SK-N-SH (cell line): ENCODE results near the gene CCDC149. TPM values are rescaled to one million over a fixed set of nuclear protein-coding genes. Genes with fewer than 3 reads are reported as not detected.

ENCODE experiments used
- CTCF ChIA-PET: fragments of 300-600, 350-600 bp; formaldehyde crosslinking; extraction: SDS; loops from one replicate; lab custom pipeline; 2021; lab: Yijun Ruan, JAX
- POLR2A ChIA-PET: fragments of 350-600 bp; sonication (Branson Sonifier 250); formaldehyde crosslinking; extraction: SDS; loops from one replicate; lab custom pipeline; 2020; ENCODE audit warnings: antibody characterized with exemption, inconsistent platforms; lab: Yijun Ruan, JAX
- DNase-seq: peaks from one replicate; pipeline ENCODE4 v3.0.0; 2012
- H2AFZ ChIP-seq: fragments of 200-600 bp; sonication (generic); 2 replicates; pipeline ENCODE4 v1.8.1; 2016; ENCODE audit warnings: antibody characterized with exemption, mild to moderate bottlenecking, low read depth
- H3F3A ChIP-seq: fragments of 200-600 bp; sonication (generic); replicated peaks from 2 replicates; pipeline ENCODE3; 2016; ENCODE audit warnings: antibody characterized with exemption, mild to moderate bottlenecking; ENCODE audit not compliant: insufficient read depth
- H3K27ac ChIP-seq, 2 experiments: fragments of 200-500 bp in 1 of 2; fragments of 200-600 bp in 1 of 2; sonication (Bioruptor generic) in 1 of 2; sonication (generic), shearing (Covaris generic) in 1 of 2; 2 replicates each; pipeline versions ENCODE4 v1.5.1 to v1.6.1; 2014 to 2016; ENCODE audit warnings: low read depth in 2 of 2, inconsistent platforms in 1 of 2, low read length in 1 of 2, mild to moderate bottlenecking in 1 of 2, mixed read lengths in 1 of 2
- H3K27me3 ChIP-seq: fragments of 200-600 bp; sonication (generic), shearing (Covaris generic); 2 replicates; pipeline ENCODE4 v1.6.1; 2016; ENCODE audit warnings: mixed run types; ENCODE audit not compliant: insufficient read depth
- H3K36me3 ChIP-seq, 2 experiments: fragments of 200-500 bp in 1 of 2; fragments of 200-600 bp in 1 of 2; sonication (Bioruptor generic) in 1 of 2; sonication (generic) in 1 of 2; replicated peaks in 1 of 2; 2 replicates each; pipeline versions ENCODE3 to v1.5.1; 2014 to 2016; ENCODE audit warnings: low read length in 1 of 2, mild to moderate bottlenecking in 1 of 2; ENCODE audit not compliant: insufficient read depth in 2 of 2, control insufficient read depth in 1 of 2
- H3K4me1 ChIP-seq, 2 experiments: fragments of 200-500 bp in 1 of 2; fragments of 200-600 bp in 1 of 2; sonication (Bioruptor generic) in 1 of 2; sonication (generic), shearing (Covaris generic) in 1 of 2; 2 replicates each; pipeline versions ENCODE4 v1.5.1 to v1.6.1; 2014 to 2016; ENCODE audit warnings: low read depth in 1 of 2, low read length in 1 of 2, mixed run types in 1 of 2; ENCODE audit not compliant: insufficient read depth in 2 of 2, control insufficient read depth in 1 of 2
- H3K4me2 ChIP-seq: fragments of 200-600 bp; sonication (generic), shearing (Covaris generic); 2 replicates; pipeline ENCODE4 v1.6.1; 2017; ENCODE audit warnings: mixed run types
- H3K4me3 ChIP-seq, 2 experiments: fragments of 200-500 bp in 1 of 2; fragments of 200-600 bp in 1 of 2; sonication (Bioruptor generic) in 1 of 2; sonication (generic), shearing (Covaris generic) in 1 of 2; 2 replicates each; pipeline versions ENCODE4 v1.5.1 to v1.8.1; 2014 to 2016; ENCODE audit warnings: low read depth in 2 of 2, inconsistent platforms in 1 of 2, low read length in 1 of 2, mild to moderate bottlenecking in 1 of 2, mixed read lengths in 1 of 2, moderate library complexity in 1 of 2
- H3K79me2 ChIP-seq: fragments of 200-600 bp; sonication (generic); 2 replicates; pipeline ENCODE4 v1.8.1; 2017; ENCODE audit warnings: mild to moderate bottlenecking; ENCODE audit not compliant: insufficient read depth
- H3K9ac ChIP-seq: fragments of 200-600 bp; sonication (generic); 2 replicates; pipeline ENCODE4 v1.6.1; 2017; ENCODE audit warnings: mixed run types
- H3K9me2 ChIP-seq: fragments of 200-600 bp; sonication (generic); 2 replicates; pipeline ENCODE4 v1.6.1; 2017; ENCODE audit warnings: mixed run types
- H3K9me3 ChIP-seq: fragments of 200-600 bp; sonication (generic); 2 replicates; pipeline ENCODE4 v1.6.1; 2017; ENCODE audit warnings: mixed run types, mild to moderate bottlenecking, moderate library complexity
- H4K20me1 ChIP-seq: fragments of 200-600 bp; sonication (generic); 2 replicates; pipeline ENCODE4 v1.6.1; 2017; ENCODE audit warnings: mild to moderate bottlenecking, mixed run types; ENCODE audit not compliant: insufficient read depth
- CHD2 ChIP-seq: fragments of 150-350 bp; IDR thresholded peaks from 2 replicates; pipeline ENCODE4 v1.6.1; 2018; ENCODE audit warnings: low read length; ENCODE audit not compliant: partially characterized antibody
- GATA2 ChIP-seq: sonication (generic); formaldehyde crosslinking; IDR thresholded peaks from 2 replicates; pipeline ENCODE4 v1.5.0; 2020; ENCODE audit warnings: mild to moderate bottlenecking, missing genetic modification reagents
- JUND ChIP-seq: IDR thresholded peaks from 2 replicates; pipeline ENCODE4 v1.4.0; 2012
- MEF2A ChIP-seq: IDR thresholded peaks from 2 replicates; pipeline ENCODE4 v1.4.0; 2012; ENCODE audit warnings: low read depth, borderline replicate concordance
- MXI1 ChIP-seq: IDR thresholded peaks from 2 replicates; pipeline ENCODE4 v1.6.1; 2012; ENCODE audit warnings: mild to moderate bottlenecking, low read depth, low read length, improper control_type of control experiment
- NRF1 ChIP-seq: IDR thresholded peaks from 2 replicates; pipeline ENCODE4 v1.6.1; 2012; ENCODE audit warnings: low read depth, mild to moderate bottlenecking, low read length
- RFX5 ChIP-seq: IDR thresholded peaks from 2 replicates; pipeline ENCODE4 v1.6.1; 2012; ENCODE audit warnings: mild to moderate bottlenecking, improper control_type of control experiment, low read length
- RXRA ChIP-seq: IDR thresholded peaks from 2 replicates; pipeline ENCODE4 v1.4.0; 2012; ENCODE audit warnings: low read depth, mild to moderate bottlenecking, borderline replicate concordance
- SIN3A ChIP-seq: IDR thresholded peaks from 2 replicates; pipeline ENCODE4 v1.6.1; 2012; ENCODE audit warnings: low read depth, mild to moderate bottlenecking, low read length, moderate library complexity, borderline replicate concordance
- TAF1 ChIP-seq: IDR thresholded peaks from 2 replicates; pipeline ENCODE4 v1.6.1; 2012; ENCODE audit warnings: low read depth, mild to moderate bottlenecking, low read length, moderate library complexity, borderline replicate concordance
- TCF12 ChIP-seq: IDR thresholded peaks from 2 replicates; pipeline ENCODE4 v1.4.0; 2012
- WGBS: methylation state at CpG from one replicate; pipeline ENCODE4 v1.1.6; 2017; ENCODE audit warnings: low lambda C conversion rate; 5-methylcytosine and 5-hydroxymethylcytosine counted together
- polyA plus RNA-seq, 3 experiments: library from polyadenylated mRNA; depleted of rRNA; stranded (reverse); fragments of >200 nt; gene quantifications; 2 replicates each; pipeline ENCODE4 v1.2.3, GENCODE V29; 2012
- TF ChIP-seq, protein P1 (sequence below): IDR thresholded peaks from 2 replicates; pipeline ENCODE4 v1.6.1; 2012; ENCODE audit warnings: mild to moderate bottlenecking, low read depth, low read length, moderate library complexity
- TF ChIP-seq, protein P2 (sequence below): IDR thresholded peaks from 2 replicates; pipeline ENCODE4 v1.4.0; 2012; ENCODE audit warnings: low read depth
- TF ChIP-seq, protein P3 (sequence below): IDR thresholded peaks from 2 replicates; pipeline ENCODE4 v1.4.0; 2012; ENCODE audit warnings: low read depth, borderline replicate concordance
- TF ChIP-seq, protein P4 (sequence below): fragments of 200-600 bp; sonication (generic); IDR thresholded peaks from 2 replicates; pipeline ENCODE4 v1.6.1; 2017; ENCODE audit warnings: antibody characterized with exemption, mild to moderate bottlenecking, moderate library complexity
- TF ChIP-seq, protein P5 (sequence below): IDR thresholded peaks from 2 replicates; pipeline ENCODE4 v1.4.0; 2012; ENCODE audit warnings: low read depth, borderline replicate concordance

Gene CCDC149
- polyA plus RNA-seq, 1 of the 3 experiments (the other 2 are of a cell fraction) = 5.5 TPM

DNA sequence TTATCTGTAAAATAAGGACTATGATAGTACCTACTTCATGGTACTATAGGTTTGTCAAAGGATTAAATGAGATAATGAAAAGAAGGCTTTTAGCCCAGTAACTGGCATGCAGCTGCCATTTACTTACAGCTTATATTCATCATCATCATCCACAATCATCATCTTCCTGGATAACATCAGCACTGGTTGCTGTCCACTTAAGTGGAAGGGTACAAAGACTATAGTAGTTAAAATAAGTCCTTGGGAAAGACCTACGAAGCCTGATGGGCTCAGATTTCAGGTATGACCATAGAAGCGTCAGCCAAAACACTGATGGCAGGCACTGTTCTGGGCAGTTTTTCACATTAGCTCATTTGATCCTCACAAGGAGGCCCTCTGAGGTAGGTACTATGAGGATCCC lies 20.6 kb downstream of the CCDC149 start:
- H3F3A ChIP-seq = no peaks in the 10 kb centered on the region
- no peak overlapping the region for H2AFZ ChIP-seq
- no peak for TF ChIP-seq TCF12
- no peak for TF ChIP-seq JUND
- no peak for TF ChIP-seq MXI1
- TF ChIP-seq GATA2 (CRISPR knock-in tag) = no peak
- TF ChIP-seq, protein P1, sequence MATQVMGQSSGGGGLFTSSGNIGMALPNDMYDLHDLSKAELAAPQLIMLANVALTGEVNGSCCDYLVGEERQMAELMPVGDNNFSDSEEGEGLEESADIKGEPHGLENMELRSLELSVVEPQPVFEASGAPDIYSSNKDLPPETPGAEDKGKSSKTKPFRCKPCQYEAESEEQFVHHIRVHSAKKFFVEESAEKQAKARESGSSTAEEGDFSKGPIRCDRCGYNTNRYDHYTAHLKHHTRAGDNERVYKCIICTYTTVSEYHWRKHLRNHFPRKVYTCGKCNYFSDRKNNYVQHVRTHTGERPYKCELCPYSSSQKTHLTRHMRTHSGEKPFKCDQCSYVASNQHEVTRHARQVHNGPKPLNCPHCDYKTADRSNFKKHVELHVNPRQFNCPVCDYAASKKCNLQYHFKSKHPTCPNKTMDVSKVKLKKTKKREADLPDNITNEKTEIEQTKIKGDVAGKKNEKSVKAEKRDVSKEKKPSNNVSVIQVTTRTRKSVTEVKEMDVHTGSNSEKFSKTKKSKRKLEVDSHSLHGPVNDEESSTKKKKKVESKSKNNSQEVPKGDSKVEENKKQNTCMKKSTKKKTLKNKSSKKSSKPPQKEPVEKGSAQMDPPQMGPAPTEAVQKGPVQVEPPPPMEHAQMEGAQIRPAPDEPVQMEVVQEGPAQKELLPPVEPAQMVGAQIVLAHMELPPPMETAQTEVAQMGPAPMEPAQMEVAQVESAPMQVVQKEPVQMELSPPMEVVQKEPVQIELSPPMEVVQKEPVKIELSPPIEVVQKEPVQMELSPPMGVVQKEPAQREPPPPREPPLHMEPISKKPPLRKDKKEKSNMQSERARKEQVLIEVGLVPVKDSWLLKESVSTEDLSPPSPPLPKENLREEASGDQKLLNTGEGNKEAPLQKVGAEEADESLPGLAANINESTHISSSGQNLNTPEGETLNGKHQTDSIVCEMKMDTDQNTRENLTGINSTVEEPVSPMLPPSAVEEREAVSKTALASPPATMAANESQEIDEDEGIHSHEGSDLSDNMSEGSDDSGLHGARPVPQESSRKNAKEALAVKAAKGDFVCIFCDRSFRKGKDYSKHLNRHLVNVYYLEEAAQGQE = peak; percentile 73
- no peak for TF ChIP-seq NRF1
- TF ChIP-seq, all 33 proteins: peak for 1
- Histone ChIP-seq H3K4me2 (no peak overlapping the region), H3K27ac (no peak overlapping the region), H3K9me2 (no peaks in the 10 kb centered on the region), H3K9ac (no peak overlapping the region), H3K27me3 (no peaks in the 10 kb centered on the region), H3K79me2 (no peaks in the 10 kb centered on the region), H3K36me3 (no peaks in the 10 kb centered on the region), H3K4me3 (no peak overlapping the region), H4K20me1 (no peaks in the 10 kb centered on the region), H3K9me3 (no peaks in the 10 kb centered on the region), H3K4me1 (no peaks in the 10 kb centered on the region)
- POLR2A ChIA-PET = no interaction called here
- no peak for DNase-seq
- 92% methylated on average over 2 of the region's 2 CpGs for WGBS
- CTCF ChIA-PET = no interaction called here

DNA sequence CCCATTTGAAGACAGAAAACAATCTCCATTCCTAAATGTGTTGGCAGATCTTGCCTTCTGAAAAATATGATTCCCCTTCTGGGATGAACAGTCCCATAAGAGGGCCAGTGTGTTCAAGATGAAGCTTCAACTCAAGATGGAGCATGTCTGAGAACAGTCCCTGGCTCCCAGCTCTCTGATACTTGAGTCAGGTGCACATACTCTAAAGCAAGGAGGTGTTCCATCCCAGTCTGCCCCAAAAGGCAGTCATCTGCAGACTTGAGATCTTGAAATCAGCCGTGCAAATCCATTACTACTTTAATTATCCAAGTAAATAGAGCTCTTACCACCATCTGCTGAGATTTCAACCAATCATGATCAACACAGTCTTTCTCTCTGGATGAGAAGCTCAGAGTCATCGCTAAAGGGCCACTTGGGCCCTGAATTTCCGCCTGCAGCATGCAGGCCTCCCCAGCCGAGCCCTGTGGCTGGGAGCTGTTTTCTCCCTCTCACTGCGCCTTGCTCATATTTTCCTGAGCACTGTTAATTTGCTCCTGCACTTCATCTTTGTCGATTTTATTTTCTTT lies 22.2 kb downstream of the CCDC149 start:
- H3K9ac ChIP-seq = no peak overlapping the region
- no peaks in the 10 kb centered on the region for H3K27me3 ChIP-seq
- no peak for TF ChIP-seq SIN3A
- no peak for TF ChIP-seq TAF1
- TF ChIP-seq, protein P2, sequence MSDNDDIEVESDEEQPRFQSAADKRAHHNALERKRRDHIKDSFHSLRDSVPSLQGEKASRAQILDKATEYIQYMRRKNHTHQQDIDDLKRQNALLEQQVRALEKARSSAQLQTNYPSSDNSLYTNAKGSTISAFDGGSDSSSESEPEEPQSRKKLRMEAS = no peak
- TF ChIP-seq CHD2 = no peak
- TF ChIP-seq, protein P3, sequence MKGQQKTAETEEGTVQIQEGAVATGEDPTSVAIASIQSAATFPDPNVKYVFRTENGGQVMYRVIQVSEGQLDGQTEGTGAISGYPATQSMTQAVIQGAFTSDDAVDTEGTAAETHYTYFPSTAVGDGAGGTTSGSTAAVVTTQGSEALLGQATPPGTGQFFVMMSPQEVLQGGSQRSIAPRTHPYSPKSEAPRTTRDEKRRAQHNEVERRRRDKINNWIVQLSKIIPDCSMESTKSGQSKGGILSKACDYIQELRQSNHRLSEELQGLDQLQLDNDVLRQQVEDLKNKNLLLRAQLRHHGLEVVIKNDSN = no peak
- TF ChIP-seq, protein P4, sequence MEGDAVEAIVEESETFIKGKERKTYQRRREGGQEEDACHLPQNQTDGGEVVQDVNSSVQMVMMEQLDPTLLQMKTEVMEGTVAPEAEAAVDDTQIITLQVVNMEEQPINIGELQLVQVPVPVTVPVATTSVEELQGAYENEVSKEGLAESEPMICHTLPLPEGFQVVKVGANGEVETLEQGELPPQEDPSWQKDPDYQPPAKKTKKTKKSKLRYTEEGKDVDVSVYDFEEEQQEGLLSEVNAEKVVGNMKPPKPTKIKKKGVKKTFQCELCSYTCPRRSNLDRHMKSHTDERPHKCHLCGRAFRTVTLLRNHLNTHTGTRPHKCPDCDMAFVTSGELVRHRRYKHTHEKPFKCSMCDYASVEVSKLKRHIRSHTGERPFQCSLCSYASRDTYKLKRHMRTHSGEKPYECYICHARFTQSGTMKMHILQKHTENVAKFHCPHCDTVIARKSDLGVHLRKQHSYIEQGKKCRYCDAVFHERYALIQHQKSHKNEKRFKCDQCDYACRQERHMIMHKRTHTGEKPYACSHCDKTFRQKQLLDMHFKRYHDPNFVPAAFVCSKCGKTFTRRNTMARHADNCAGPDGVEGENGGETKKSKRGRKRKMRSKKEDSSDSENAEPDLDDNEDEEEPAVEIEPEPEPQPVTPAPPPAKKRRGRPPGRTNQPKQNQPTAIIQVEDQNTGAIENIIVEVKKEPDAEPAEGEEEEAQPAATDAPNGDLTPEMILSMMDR = no peak
- no peak for TF ChIP-seq MXI1
- no peak for TF ChIP-seq GATA2 (CRISPR knock-in tag)
- TF ChIP-seq, protein P5, sequence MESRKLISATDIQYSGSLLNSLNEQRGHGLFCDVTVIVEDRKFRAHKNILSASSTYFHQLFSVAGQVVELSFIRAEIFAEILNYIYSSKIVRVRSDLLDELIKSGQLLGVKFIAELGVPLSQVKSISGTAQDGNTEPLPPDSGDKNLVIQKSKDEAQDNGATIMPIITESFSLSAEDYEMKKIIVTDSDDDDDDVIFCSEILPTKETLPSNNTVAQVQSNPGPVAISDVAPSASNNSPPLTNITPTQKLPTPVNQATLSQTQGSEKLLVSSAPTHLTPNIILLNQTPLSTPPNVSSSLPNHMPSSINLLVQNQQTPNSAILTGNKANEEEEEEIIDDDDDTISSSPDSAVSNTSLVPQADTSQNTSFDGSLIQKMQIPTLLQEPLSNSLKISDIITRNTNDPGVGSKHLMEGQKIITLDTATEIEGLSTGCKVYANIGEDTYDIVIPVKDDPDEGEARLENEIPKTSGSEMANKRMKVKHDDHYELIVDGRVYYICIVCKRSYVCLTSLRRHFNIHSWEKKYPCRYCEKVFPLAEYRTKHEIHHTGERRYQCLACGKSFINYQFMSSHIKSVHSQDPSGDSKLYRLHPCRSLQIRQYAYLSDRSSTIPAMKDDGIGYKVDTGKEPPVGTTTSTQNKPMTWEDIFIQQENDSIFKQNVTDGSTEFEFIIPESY = no peak
- TF ChIP-seq RFX5 = no peak
- TF ChIP-seq MEF2A = no peak
- no peak for TF ChIP-seq JUND
- TF ChIP-seq RXRA = no peak
- TF ChIP-seq, all 33 proteins: peak for 0
- Histone ChIP-seq H3K4me1 (no peaks in the 10 kb centered on the region), H3K79me2 (no peaks in the 10 kb centered on the region), H3F3A (no peaks in the 10 kb centered on the region), H3K9me2 (no peaks in the 10 kb centered on the region), H3K36me3 (no peaks in the 10 kb centered on the region), H3K4me2 (no peak overlapping the region), H2AFZ (no peak overlapping the region), H4K20me1 (no peaks in the 10 kb centered on the region), H3K4me3 (no peak overlapping the region), H3K27ac (no peak overlapping the region), H3K9me3 (no peaks in the 10 kb centered on the region)
- DNase-seq = no peak
- 70% methylated on average over 6 of the region's 6 CpGs for WGBS
- ChIA-PET POLR2A (no interaction called here), CTCF (no interaction called here)
